Measurements from ENCODE around the gene SGMS1. TPM values are rescaled to one million over a fixed set of nuclear protein-coding genes. Genes with fewer than 3 reads are reported as not detected.

SGMS1 gene
- total and polyA plus RNA-seq, 7 donors = 3.5 to 81.3 (median 55.7) TPM

GRCh38 chr10:50335397-50335796 lies 288.4 kb downstream of the SGMS1 start:
- Histone ChIP-seq H3K27me3 (no peaks in the 10 kb centered on the region), H3K9me3 (no peaks in the 10 kb centered on the region), H3K27ac (no peak overlapping the region), H3K4me1 (peaks cover 0 to under 1% (median 0%) of the 10 kb centered on the region in 4 donors), H3K36me3 (peaks cover 0 to 4% (median 1%) of the 10 kb centered on the region in 4 donors), H3K4me3 (no peak overlapping the region)
- 95% methylated on average over 2 of the region's 2 CpGs for WGBS, 2 donors
- intact Hi-C loops (cut with DNase I) = no loop called here
- DNase-seq = no peak
- TF ChIP-seq CTCF (IDR thresholded peaks at IDR 0.05) = no peak
- no peak for TF ChIP-seq EP300 (IDR thresholded peaks at IDR 0.05)
- TF ChIP-seq POLR2A (IDR thresholded peaks at IDR 0.05) = no peak
- no peak for TF ChIP-seq POLR2AphosphoS5 (IDR thresholded peaks at IDR 0.05)

- 92 to 97% methylated on average over 2 of the region's 2 CpGs for WGBS, 2 donors
- TF ChIP-seq POLR2AphosphoS5 (IDR thresholded peaks at IDR 0.05) = no peak
- Histone ChIP-seq H3K27me3 (no peaks in the 10 kb centered on the region), H3K27ac (no peak overlapping the region), H3K9me3 (no peaks in the 10 kb centered on the region), H3K36me3 (peaks cover 0 to 4% (median 1%) of the 10 kb centered on the region in 4 donors), H3K4me1 (peaks cover 0 to 8% (median 0%) of the 10 kb centered on the region in 4 donors), H3K4me3 (no peak overlapping the region)
- intact Hi-C loops (cut with DNase I) = no loop called here
- no peak for DNase-seq
Observed at GRCh38 chr10:50334273-50334672, 289.5 kb downstream of the SGMS1 start.

- H3K27ac ChIP-seq = no peak overlapping the region
- H3K4me1 ChIP-seq = peaks cover 0 to 8% (median under 1%) of the 10 kb centered on the region in 4 donors
- no peaks in the 10 kb centered on the region for H3K27me3 ChIP-seq
- no peak for DNase-seq
- H3K9me3 ChIP-seq = no peaks in the 10 kb centered on the region
- peaks cover 0 to 4% (median 1%) of the 10 kb centered on the region in 4 donors for H3K36me3 ChIP-seq
- intact Hi-C loops (cut with DNase I) = no loop called here
- no peak overlapping the region for H3K4me3 ChIP-seq
- TF ChIP-seq EP300 (IDR thresholded peaks at IDR 0.05) = no peak
- no peak for TF ChIP-seq CTCF (IDR thresholded peaks at IDR 0.05)
- no peak for TF ChIP-seq POLR2A (IDR thresholded peaks at IDR 0.05)
- no peak for TF ChIP-seq POLR2AphosphoS5 (IDR thresholded peaks at IDR 0.05)
Observed at GRCh38 chr10:50333872-50334271, 289.9 kb downstream of the SGMS1 start.

- intact Hi-C loops (cut with DNase I) = no loop called here
- H3K4me3 ChIP-seq = no peak overlapping the region
- 96 to 98% methylated on average over 3 of the region's 3 CpGs for WGBS, 2 donors
- H3K4me1 ChIP-seq = peaks cover 0 to 12% (median 9%) of the 10 kb centered on the region in 4 donors
- TF ChIP-seq POLR2AphosphoS5 (IDR thresholded peaks at IDR 0.05) = no peak
- no peak for TF ChIP-seq CTCF (IDR thresholded peaks at IDR 0.05)
- TF ChIP-seq POLR2A (IDR thresholded peaks at IDR 0.05) = no peak
- no peak for TF ChIP-seq EP300 (IDR thresholded peaks at IDR 0.05)
- H3K36me3 ChIP-seq = peaks cover 0 to 4% (median 1%) of the 10 kb centered on the region in 4 donors
- no peaks in the 10 kb centered on the region for H3K9me3 ChIP-seq
- H3K27me3 ChIP-seq = no peaks in the 10 kb centered on the region
- no peak overlapping the region for H3K27ac ChIP-seq
- no peak for DNase-seq
Observed at GRCh38 chr10:50332108-50332842, 291.5 kb downstream of the SGMS1 start.

- Histone ChIP-seq H3K9me3 (no peaks in the 10 kb centered on the region), H3K27ac (no peak overlapping the region), H3K4me3 (no peak overlapping the region), H3K36me3 (peaks cover 0 to 4% (median 1%) of the 10 kb centered on the region in 4 donors), H3K4me1 (peaks cover 0 to 20% (median 17%) of the 10 kb centered on the region in 4 donors), H3K27me3 (no peaks in the 10 kb centered on the region)
- intact Hi-C loops (cut with DNase I) = no loop called here
- DNase-seq = no peak
- TF ChIP-seq POLR2A (IDR thresholded peaks at IDR 0.05) = no peak
- no peak for TF ChIP-seq CTCF (IDR thresholded peaks at IDR 0.05)
- no peak for TF ChIP-seq EP300 (IDR thresholded peaks at IDR 0.05)
- no peak for TF ChIP-seq POLR2AphosphoS5 (IDR thresholded peaks at IDR 0.05)
- WGBS, 2 donors = 96 to 98% methylated on average over 2 of the region's 2 CpGs
Observed at GRCh38 chr10:50331486-50331885, 292.3 kb downstream of the SGMS1 start.
